HEK293 (cell line): ENCODE data around the gene EPM2A.

Experiments used
- ZNF629 ChIP-seq: fragments of 450-650 bp; formaldehyde crosslinking; IDR thresholded peaks from 2 replicates; pipeline ENCODE4 v1.5.1; 2017; ENCODE audit warnings: missing biosample characterization, missing genetic modification characterization
- TF ChIP-seq, protein P1 (sequence below): fragments of 450-650 bp; formaldehyde crosslinking; IDR thresholded peaks from 2 replicates; pipeline ENCODE4 v1.5.1; 2016; ENCODE audit warnings: missing biosample characterization, missing genetic modification characterization

DNA sequence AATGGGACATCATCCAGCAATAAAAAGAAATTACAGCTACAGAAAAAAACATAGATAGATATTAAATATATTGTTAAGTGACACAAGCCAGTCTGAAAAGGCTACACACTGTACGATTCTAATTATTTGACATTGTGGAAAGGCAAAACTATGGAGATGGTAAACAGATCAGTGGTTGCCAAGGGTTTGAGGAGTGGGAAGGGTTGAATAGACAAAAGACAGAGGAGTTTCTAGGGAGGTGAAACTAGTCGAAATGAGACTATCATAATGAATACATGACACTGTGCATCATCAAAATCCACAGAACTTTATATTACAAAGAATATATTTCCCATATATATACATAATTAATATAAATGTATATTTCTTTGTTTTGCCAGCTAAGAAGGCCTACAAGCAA is 9.8 kb downstream of the EPM2A start:
- TF ChIP-seq, protein P1, sequence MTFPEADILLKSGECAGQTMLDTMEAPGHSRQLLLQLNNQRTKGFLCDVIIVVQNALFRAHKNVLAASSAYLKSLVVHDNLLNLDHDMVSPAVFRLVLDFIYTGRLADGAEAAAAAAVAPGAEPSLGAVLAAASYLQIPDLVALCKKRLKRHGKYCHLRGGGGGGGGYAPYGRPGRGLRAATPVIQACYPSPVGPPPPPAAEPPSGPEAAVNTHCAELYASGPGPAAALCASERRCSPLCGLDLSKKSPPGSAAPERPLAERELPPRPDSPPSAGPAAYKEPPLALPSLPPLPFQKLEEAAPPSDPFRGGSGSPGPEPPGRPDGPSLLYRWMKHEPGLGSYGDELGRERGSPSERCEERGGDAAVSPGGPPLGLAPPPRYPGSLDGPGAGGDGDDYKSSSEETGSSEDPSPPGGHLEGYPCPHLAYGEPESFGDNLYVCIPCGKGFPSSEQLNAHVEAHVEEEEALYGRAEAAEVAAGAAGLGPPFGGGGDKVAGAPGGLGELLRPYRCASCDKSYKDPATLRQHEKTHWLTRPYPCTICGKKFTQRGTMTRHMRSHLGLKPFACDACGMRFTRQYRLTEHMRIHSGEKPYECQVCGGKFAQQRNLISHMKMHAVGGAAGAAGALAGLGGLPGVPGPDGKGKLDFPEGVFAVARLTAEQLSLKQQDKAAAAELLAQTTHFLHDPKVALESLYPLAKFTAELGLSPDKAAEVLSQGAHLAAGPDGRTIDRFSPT = no peak
- no peak for TF ChIP-seq ZNF629 (tag by site-specific recombination)
